ENCODE results near the gene C12orf43. TPM values are rescaled to one million over a fixed set of nuclear protein-coding genes. Genes with fewer than 3 reads are reported as not detected.
A peak's percentile ranks its signal among the peaks of the same experiment; 100 is the strongest.

C12orf43 gene
- total RNA-seq, 2 donors from 2014 or later: 16.9 to 19.9 TPM

DNA sequence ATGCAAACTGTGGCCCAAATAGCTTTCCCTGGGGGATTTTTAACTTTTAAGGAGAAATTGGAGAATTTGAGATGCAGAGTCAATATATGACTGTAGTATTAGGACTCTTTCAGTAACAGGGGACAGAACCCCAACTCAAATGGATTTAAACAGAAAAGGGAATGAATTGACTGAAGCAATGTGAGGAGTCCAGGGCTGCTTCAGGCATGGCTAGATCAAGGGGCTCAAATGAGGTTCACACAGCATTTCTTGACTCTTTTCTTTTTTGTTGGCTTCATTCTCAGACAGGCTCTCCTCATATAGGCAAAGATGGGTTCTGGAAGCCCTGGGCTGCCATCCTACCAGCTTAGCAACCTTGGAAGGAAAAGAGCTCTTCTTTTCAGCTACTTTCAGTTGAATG, 24.3 kb downstream of the C12orf43 start:
- Mint-ChIP-seq H3K36me3 (no peaks in the 10 kb centered on the region), H3K9me3 (peaks cover 10 to 18% of the 10 kb centered on the region in 2 donors), H3K27ac (no peak overlapping the region)
- no peak for DNase-seq (ENCODE audit: low spot score in 2 of 2)
- no peak for ATAC-seq

DNA sequence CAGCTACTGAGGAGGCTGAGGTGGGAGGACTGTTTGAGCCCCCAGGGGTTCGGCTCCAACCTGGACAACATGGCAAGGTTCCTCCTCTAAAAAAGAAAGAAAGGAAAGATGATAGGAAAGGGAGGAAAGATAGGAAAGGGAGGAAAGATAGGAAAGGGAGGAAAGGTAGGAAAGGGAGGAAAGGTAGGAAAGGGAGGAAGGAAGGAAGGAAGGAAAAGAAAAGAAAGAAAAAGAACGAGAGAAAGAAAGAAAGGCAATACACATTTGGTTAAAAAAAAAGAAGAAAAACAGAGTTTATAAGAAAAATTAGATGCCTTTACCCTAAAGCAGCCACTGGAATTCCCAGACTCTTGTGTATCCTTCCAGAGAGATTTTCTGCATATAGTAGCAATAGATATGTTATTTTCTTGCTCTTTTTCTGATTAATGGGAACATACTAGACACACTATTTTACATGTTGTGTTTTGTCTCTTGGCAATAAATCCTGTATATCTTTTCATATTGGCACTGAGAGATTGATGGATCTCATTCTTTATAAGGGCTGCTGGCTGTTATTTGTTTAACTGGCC, 25.7 kb downstream of the C12orf43 start:
- H3K36me3 Mint-ChIP-seq: no peaks in the 10 kb centered on the region
- no peak overlapping the region for H3K27ac Mint-ChIP-seq
- ATAC-seq (no peak), DNase-seq (ENCODE audit: low spot score in 2 of 2) (no peak)
- peaks cover 10 to 15% of the 10 kb centered on the region in 2 donors for H3K9me3 Mint-ChIP-seq

DNA sequence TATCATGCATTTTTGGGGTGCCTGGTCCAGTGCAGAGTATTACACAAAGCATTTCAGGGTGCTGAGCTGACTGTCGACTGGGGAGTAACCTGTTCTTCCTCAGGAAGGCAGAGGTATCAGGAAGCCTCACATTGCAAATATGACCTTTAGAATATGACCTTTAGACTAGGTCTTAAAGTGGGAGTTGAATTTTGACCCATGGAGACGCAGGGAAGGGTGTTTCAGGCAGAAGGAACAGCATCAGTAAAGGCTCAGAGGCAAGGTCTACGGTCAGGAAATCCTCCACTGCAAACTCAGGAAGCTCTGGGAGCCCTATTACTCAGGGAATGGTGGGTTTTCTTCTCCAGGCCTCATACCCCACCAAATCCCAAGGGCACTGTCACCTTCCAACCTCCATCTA, 26.6 kb downstream of the C12orf43 start:
- ATAC-seq (no peak), DNase-seq (ENCODE audit: low spot score in 2 of 2) (no peak)
- no peaks in the 10 kb centered on the region for H3K36me3 Mint-ChIP-seq
- H3K9me3 Mint-ChIP-seq: peaks cover 1 to 6% of the 10 kb centered on the region in 2 donors
- H3K27ac Mint-ChIP-seq: no peak overlapping the region

DNA sequence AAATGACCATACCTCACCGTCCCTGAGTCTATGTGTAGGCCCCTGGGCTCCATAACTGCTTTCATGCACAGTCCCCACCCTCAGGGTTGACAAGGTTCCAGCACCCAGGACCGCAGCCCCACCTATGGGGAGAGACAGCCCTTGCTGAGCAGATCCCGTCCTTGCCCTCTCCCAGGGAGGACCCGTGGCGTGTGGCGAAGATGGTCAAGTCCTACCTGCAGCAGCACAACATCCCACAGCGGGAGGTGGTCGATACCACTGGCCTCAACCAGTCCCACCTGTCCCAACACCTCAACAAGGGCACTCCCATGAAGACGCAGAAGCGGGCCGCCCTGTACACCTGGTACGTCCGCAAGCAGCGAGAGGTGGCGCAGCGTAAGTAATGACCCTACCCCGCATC, 27.6 kb downstream of the C12orf43 start:
- no peak for ATAC-seq
- DNase-seq (ENCODE audit: low spot score in 2 of 2): no peak
- no peak overlapping the region for H3K27ac Mint-ChIP-seq
- no peaks in the 10 kb centered on the region for H3K36me3 Mint-ChIP-seq
- H3K9me3 Mint-ChIP-seq: peaks cover 0 to 5% of the 10 kb centered on the region in 2 donors

DNA sequence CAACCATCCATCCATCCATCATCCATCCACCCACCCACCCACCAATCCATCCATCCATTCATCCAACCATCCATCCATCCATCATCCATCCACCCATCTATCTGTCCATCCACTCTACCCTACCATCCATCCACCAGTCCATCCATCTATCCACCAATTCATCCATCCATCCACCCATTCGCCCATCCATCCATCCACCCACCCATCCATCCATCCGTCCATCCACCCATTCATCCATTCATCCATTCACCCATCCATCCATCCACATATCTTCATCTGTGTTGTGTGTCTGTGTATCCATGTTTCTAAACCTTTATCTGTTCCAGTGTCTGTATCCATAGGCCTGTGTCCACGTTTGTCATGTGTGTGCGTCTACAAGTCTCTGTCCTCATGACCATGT, 28.1 kb downstream of the C12orf43 start:
- ATAC-seq: no peak
- H3K27ac Mint-ChIP-seq: no peak overlapping the region
- DNase-seq (ENCODE audit: low spot score in 2 of 2): no peak
- peaks cover 0 to 5% of the 10 kb centered on the region in 2 donors for H3K9me3 Mint-ChIP-seq
- no peaks in the 10 kb centered on the region for H3K36me3 Mint-ChIP-seq

DNA sequence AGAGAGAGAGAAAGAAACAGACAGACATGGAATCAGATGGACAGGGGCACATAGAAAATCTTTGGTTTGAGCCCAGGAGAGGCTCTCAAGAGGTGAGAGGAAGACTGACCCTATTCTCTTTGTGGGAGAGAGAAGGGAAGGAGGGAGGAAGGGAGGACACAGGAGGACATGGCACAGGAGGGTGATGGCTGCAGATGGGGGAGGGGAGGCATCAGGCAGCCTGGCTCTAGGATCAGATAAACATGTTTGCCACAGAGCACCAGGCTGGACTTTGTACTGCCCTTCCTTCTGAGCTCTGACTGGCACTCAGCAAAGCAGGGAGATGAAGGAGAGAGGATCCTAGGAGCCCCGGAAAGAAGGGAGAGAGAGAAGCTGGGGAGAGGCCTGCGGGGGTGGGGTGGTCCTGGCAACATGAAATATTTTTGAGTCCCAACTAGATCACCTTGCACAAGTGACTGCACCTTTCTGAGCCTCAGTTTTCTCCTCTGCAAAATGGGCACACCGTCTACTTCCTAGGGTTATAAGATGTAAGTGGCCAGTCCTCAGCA, 31.9 kb downstream of the C12orf43 start:
- Mint-ChIP-seq H3K27ac (peak overlapping the region; percentile 2 to 32), H3K36me3 (no peaks in the 10 kb centered on the region), H3K9me3 (peaks cover 0 to 5% of the 10 kb centered on the region in 2 donors)
- ATAC-seq (no peak), DNase-seq (ENCODE audit: low spot score in 2 of 2) (no peak)

DNA sequence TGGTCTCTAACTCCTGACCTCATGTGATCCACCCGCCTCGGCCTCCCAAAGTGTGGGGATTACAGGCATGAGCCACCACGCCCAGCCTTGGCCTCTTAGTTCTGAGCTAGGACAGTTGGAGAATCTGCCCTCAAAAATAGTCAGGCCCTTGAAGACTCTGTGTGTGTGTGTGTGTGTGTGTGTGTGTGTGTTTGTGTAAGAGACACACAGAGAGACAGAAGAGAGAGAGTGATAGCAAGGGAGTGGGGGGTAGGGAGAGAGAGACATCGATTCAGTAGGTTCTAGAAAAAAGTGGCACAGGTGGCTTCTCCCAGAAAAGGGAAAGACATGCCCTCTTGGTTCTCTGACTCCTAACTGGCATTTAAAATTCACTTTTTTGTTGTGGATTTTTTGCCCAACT, 32.5 kb downstream of the C12orf43 start:
- peak overlapping the region in 1 of 2 donors; percentile 2 for H3K27ac Mint-ChIP-seq
- no peaks in the 10 kb centered on the region for H3K36me3 Mint-ChIP-seq

DNA sequence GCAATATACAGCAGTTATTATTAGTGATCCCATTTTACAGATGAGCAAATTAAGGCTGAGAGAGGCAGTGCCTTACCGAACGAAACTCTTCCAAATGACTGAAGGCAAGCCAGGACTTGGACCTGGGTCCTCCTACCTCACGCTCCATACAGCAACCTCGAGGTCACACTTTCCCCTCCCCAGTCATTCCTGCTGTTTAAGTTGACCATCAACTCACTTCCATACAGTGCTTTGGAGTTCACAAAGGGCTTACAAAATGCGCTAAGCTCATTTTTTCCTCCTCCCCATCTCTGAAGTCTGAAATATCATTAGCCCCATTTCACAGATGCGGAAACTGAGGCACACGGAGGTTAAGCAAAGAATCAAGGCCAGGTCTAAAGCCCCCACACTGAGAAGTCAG, 33.6 kb downstream of the C12orf43 start:
- Mint-ChIP-seq H3K9me3 (no peaks in the 10 kb centered on the region), H3K36me3 (no peaks in the 10 kb centered on the region), H3K27ac (no peak overlapping the region)
- ATAC-seq (no peak), DNase-seq (ENCODE audit: low spot score in 2 of 2) (no peak)

More for the DNA sequence above, 32.5 kb downstream of the C12orf43 start:
- no peak for ATAC-seq
- H3K9me3 Mint-ChIP-seq: peaks cover 0 to 5% of the 10 kb centered on the region in 2 donors
- DNase-seq (ENCODE audit: low spot score in 2 of 2): no peak

DNA sequence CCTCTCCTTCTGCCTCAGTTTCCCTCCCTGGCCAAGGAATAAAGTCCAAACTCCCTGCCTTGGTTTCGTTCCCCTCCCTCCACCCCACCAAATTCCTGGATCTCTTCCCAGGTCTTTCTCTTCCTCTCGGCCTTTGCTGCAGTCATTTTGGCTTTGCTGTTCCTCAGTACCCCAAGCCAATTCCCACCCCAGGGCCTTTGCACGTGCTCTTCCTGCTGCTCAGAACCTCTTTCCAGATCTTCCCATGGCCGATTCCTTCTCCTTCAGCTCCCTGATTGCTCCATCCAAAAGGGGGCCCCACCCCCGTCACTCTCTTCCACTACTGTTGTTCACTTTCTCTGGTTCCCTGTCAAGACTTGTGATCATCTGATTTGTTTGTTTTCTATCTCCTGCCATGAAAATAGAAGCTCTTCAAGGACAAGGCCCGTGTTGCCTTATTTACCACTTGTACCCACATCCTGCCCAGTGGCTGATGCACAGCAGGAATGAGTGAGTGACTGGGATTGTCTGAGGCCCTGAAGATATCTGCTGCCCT, 34.8 kb downstream of the C12orf43 start:
- peak overlapping the region in 1 of 2 donors; percentile 51 for H3K27ac Mint-ChIP-seq

DNA sequence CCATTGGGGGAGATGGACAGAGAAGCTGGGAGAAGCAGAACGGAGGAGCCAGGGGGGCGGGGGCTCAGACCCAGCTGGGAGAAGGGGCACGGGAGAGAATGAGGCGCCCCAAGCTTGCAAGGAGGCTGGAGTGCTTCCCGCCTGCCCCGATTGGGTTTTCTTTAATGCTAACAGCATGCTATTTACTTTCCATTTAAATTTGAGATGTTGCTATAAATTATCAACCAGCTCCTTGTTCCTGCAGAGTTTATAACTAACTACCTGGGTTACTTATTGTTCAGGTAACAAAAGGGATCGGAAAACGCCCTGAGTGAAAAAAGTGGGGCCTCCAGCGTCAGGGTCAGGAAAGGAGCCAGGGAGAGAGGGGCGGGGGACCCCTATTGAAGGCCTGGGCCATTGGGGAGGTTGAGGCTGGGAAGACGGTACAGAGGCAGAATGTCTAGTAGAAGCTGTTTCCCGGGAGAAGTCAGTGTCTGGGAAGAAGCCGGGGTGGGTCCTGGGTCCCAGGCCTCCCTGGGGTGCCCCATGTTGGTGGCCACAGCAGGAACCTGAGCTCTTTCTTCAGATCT, 35.4 kb downstream of the C12orf43 start:
- ATAC-seq: no peak
- H3K9me3 Mint-ChIP-seq: no peaks in the 10 kb centered on the region
- H3K36me3 Mint-ChIP-seq: no peaks in the 10 kb centered on the region
- peak overlapping the region in 1 of 2 donors; percentile 39 for H3K27ac Mint-ChIP-seq
- DNase-seq (ENCODE audit: low spot score in 2 of 2): no peak

More for the DNA sequence above, 34.8 kb downstream of the C12orf43 start:
- no peaks in the 10 kb centered on the region for H3K9me3 Mint-ChIP-seq
- DNase-seq (ENCODE audit: low spot score in 2 of 2): no peak
- H3K36me3 Mint-ChIP-seq: no peaks in the 10 kb centered on the region
- ATAC-seq: no peak

DNA sequence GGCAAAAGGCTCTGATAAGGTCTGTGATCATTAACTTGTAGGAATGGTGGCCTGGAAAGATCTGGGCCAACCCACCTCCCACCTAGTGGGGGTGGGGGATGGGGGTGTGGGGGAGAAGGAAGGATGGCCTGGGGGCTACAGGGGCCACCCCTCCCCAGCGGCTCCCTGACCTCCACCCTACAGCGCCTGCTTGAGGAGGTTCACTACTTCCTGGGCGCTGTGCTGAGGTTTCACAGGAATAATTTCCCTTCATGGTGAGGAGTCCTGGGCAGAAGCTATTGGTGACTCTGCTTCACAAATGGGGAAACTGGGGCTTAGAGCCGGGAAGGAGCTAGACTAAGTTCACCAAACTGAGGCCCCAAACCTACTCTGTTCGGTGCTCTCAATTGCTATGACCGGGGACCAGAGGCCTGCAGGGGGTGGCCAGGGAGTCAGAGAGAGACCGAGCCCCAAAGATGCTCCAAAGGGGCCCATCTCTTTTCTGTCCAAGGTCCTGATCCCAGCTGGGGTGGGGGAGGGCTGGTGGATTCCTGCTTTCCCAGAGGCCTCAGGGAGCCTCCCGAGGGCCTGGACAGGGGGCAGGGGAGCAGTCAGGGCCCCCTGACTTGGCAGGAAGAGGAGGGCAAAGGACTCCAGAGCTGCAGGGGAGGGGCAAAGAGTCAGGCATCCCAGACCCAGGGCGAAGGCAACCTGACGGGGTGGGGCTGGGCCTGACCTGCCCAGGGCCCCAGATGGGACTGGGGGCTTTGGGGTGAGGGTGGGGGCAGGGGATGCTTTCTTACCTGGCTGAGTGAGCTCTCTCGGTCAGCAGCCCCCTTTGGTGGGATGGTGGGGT, 36.2 kb downstream of the C12orf43 start:
- no peaks in the 10 kb centered on the region for H3K9me3 Mint-ChIP-seq

DNA sequence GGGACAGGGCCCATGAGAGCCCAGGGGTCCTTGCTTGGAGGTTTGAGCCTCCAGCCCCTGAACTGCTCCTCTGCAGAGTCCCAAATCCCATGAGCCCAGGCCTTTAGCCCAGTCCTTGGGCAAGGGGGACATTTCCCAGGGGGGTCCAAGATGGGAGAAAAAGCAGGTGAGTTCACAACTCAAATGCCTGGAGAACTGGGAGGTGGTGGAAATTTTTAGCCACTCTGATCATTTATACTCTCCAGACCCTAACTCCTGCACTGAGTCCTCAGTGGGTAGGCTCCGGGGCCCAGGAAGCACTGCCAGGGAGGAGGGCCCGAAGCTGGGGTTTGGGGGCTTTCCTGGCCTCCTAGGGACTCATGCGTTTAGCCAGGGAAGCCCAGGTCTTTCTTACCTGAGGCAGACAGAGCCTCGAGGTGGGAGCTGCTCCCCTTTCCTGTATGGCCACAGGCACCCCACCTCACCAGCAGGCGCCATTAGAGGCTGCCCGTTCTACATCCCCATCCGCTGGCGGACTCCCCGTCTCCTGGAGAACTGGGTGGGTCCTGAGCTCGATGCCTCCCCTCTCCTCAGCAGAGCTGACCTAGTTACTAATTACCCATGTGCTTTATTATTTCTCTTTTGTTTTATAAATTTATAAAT, 36.9 kb downstream of the C12orf43 start:
- H3K27ac Mint-ChIP-seq: peak overlapping the region in 1 of 2 donors; percentile 36
- DNase-seq (ENCODE audit: low spot score in 2 of 2): no peak
- H3K36me3 Mint-ChIP-seq: no peaks in the 10 kb centered on the region
- ATAC-seq: no peak
- H3K9me3 Mint-ChIP-seq: no peaks in the 10 kb centered on the region

More for the DNA sequence above, 36.2 kb downstream of the C12orf43 start:
- DNase-seq (ENCODE audit: low spot score in 2 of 2) (no peak), ATAC-seq (no peak)
- H3K27ac Mint-ChIP-seq: no peak overlapping the region
- no peaks in the 10 kb centered on the region for H3K36me3 Mint-ChIP-seq

DNA sequence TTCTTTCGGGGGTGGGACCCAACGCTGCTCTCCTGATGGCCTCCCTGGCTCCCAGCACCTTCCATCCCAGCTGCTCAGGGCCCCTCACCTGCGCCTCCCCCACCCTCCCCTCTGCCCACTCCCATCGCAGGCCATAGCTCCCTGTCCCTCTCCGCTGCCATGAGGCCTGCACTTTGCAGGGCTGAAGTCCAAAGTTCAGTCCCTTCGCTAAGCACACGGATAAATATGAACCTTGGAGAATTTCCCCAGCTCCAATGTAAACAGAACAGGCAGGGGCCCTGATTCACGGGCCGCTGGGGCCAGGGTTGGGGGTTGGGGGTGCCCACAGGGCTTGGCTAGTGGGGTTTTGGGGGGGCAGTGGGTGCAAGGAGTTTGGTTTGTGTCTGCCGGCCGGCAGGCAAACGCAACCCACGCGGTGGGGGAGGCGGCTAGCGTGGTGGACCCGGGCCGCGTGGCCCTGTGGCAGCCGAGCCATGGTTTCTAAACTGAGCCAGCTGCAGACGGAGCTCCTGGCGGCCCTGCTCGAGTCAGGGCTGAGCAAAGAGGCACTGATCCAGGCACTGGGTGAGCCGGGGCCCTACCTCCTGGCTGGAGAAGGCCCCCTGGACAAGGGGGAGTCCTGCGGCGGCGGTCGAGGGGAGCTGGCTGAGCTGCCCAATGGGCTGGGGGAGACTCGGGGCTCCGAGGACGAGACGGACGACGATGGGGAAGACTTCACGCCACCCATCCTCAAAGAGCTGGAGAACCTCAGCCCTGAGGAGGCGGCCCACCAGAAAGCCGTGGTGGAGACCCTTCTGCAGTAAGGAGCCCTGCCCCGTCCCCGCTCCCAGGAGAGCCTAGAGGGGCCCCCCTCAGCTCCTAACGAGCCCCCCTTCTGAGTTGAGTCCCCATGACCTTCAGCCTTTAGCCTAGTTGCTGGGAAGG, 37.7 kb downstream of the C12orf43 start, which contains the start of gene HNF1A:
Gene HNF1A (plus strand): TSS at position 248 of the 924 bp plus-strand sequence. CDS start 226 bp downstream, at position 474.
- Mint-ChIP-seq H3K9me3 (no peaks in the 10 kb centered on the region), H3K36me3 (no peaks in the 10 kb centered on the region), H3K27ac (peak within 1 kb of the TSS in 1 of 2 donors; percentile 36)
- ATAC-seq (no peak), DNase-seq (ENCODE audit: low spot score in 2 of 2) (no peak)

DNA sequence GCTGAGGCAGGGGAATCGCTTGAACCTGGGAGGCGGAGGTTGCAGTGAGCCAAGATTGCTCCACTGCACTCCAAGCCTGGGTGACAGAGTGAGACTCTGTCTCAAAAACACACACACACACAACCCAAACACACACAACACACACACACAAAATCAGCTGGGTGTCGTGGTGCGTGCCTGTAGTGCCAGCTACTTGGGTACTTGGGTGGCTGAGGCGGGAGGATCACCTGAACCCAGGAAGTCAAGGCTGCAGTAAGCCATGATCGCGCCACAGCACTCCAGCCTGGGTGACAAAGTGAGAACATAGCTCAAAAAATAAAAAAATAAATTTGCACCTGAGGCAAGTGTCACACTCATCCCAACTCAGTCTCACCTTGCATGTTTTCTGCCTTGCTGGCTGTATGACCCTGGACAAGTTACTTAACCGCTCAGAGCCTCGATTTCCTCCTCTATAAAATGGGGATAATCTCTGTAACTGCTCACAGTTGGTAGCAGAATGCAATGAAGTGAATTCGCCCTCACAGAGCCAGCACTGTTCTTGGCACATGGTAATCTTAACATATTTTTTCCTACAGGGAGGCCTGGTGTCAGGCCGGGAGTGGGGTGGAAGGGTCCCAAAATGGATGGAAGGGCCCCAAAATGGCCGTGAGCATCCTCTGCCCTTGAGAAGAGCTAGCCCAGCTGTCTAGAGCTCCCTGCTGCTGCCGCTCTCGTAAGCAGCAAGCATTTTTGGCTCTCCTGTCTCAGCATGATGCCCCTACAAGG, 38.6 kb downstream of the C12orf43 start:
- ATAC-seq (no peak), DNase-seq (ENCODE audit: low spot score in 2 of 2) (no peak)
- no peaks in the 10 kb centered on the region for H3K9me3 Mint-ChIP-seq
- H3K27ac Mint-ChIP-seq: no peak overlapping the region
- no peaks in the 10 kb centered on the region for H3K36me3 Mint-ChIP-seq
